ENCODE data around the gene TMC8. TPM values are rescaled to one million over a fixed set of nuclear protein-coding genes. Genes with fewer than 3 reads are reported as not detected.

The TMC8 gene
- polyA plus RNA-seq, 4 donors: 1.3 to 7.8 (median 4.9) TPM

DNA sequence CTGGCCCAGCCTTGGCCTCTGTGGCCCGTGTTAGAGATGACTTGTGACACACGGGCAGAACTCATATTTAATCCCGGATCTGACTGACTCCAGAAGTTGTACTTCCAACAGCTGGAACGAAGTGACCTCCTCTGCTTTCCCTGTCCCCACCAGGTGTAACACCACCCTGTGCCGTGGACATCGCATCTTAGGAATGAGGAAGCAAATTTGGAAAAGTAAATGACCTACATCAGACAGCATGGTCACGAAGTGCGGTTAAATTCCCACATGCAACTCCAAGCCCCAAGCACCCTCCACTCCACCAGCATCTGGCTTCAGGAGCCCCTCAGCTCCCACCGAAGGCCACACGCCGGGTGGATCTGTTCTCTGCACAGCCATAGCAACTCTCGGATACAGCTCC is 53.3 kb downstream of the TMC8 start:
- WGBS, 3 donors: 80 to 87% (median 84%) methylated on average over 12 of the region's 12 CpGs
- Histone ChIP-seq H3K4me3 (ENCODE audit: low read depth in 1 of 3, low read length in 3 of 3) (no peak overlapping the region), H3K4me1 (ENCODE audit: control insufficient read depth in 3 of 3, insufficient read depth in 2 of 3, low read depth in 1 of 3, low read length in 2 of 3) (peaks cover 0 to 12% (median 4%) of the 10 kb centered on the region in 3 donors), H3K27ac (ENCODE audit: low read depth in 1 of 3, low read length in 2 of 3) (peak overlapping the region in 1 of 3 donors; percentile 4), H3K27me3 (ENCODE audit: control insufficient read depth in 3 of 3, insufficient read depth in 3 of 3, low read length in 3 of 3) (no peaks in the 10 kb centered on the region), H3K36me3 (ENCODE audit: control insufficient read depth in 3 of 3, insufficient read depth in 2 of 3, low read depth in 1 of 3, low read length in 3 of 3) (peaks cover 0 to 36% (median 0%) of the 10 kb centered on the region in 3 donors), H3K9me3 (ENCODE audit: control insufficient read depth in 2 of 2, insufficient read depth in 1 of 2, low read depth in 1 of 2, low read length in 1 of 2) (peaks cover 0 to 3% of the 10 kb centered on the region in 2 donors)
- DNase-seq (no peak), FAIRE-seq (no peak)

DNA sequence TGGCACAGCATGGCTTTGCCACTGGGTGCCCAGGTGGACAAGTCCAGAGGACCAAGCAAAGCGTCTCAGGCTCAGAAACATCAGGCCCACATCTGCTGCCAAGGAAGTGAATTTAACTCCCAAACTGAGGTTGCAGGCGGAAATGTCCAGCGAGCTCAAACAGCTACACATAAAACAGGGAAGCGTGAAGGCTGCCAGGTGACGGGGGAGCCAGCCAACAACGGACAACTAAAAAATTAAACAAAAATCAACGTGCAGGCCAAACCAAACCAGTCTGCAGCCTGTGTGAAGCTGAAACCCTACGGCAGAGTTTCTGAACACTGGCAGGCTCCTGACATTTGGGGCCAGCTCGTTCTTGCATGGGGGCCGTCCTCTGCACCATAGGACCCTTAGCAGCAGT is 53.8 kb downstream of the TMC8 start:
- H3K9me3 ChIP-seq (ENCODE audit: control insufficient read depth in 2 of 2, insufficient read depth in 1 of 2, low read depth in 1 of 2, low read length in 1 of 2): peaks cover 0 to 3% of the 10 kb centered on the region in 2 donors
- H3K27me3 ChIP-seq (ENCODE audit: control insufficient read depth in 3 of 3, insufficient read depth in 3 of 3, low read length in 3 of 3): no peaks in the 10 kb centered on the region
- H3K4me1 ChIP-seq (ENCODE audit: control insufficient read depth in 3 of 3, insufficient read depth in 2 of 3, low read depth in 1 of 3, low read length in 2 of 3): peaks cover 0 to 12% (median 4%) of the 10 kb centered on the region in 3 donors
- H3K27ac ChIP-seq (ENCODE audit: low read depth in 1 of 3, low read length in 2 of 3): peak overlapping the region in 1 of 3 donors; percentile 4
- H3K36me3 ChIP-seq (ENCODE audit: control insufficient read depth in 3 of 3, insufficient read depth in 2 of 3, low read depth in 1 of 3, low read length in 3 of 3): peaks cover 0 to 32% (median 0%) of the 10 kb centered on the region in 3 donors
- 79 to 84% (median 79%) methylated on average over 10 of the region's 10 CpGs for WGBS, 3 donors
- FAIRE-seq (no peak), DNase-seq (no peak)
- no peak overlapping the region for H3K4me3 ChIP-seq (ENCODE audit: low read depth in 1 of 3, low read length in 3 of 3)

- DNase-seq (no peak), FAIRE-seq (no peak)
- WGBS, 3 donors: 76 to 95% (median 77%) methylated on average over 9 of the region's 9 CpGs
- Histone ChIP-seq H3K27me3 (ENCODE audit: control insufficient read depth in 3 of 3, insufficient read depth in 3 of 3, low read length in 3 of 3) (no peaks in the 10 kb centered on the region), H3K27ac (ENCODE audit: low read depth in 1 of 3, low read length in 2 of 3) (no peak overlapping the region), H3K36me3 (ENCODE audit: control insufficient read depth in 3 of 3, insufficient read depth in 2 of 3, low read depth in 1 of 3, low read length in 3 of 3) (peaks cover 0 to 30% (median 0%) of the 10 kb centered on the region in 3 donors), H3K4me3 (ENCODE audit: low read depth in 1 of 3, low read length in 3 of 3) (no peak overlapping the region), H3K9me3 (ENCODE audit: control insufficient read depth in 2 of 2, insufficient read depth in 1 of 2, low read depth in 1 of 2, low read length in 1 of 2) (peaks cover 0 to 3% of the 10 kb centered on the region in 2 donors), H3K4me1 (ENCODE audit: control insufficient read depth in 3 of 3, insufficient read depth in 2 of 3, low read depth in 1 of 3, low read length in 2 of 3) (peaks cover 0 to 12% (median 4%) of the 10 kb centered on the region in 3 donors)
These were observed 54.3 kb downstream of the TMC8 start for GRCh38 chr17:78184868-78185267.

DNA sequence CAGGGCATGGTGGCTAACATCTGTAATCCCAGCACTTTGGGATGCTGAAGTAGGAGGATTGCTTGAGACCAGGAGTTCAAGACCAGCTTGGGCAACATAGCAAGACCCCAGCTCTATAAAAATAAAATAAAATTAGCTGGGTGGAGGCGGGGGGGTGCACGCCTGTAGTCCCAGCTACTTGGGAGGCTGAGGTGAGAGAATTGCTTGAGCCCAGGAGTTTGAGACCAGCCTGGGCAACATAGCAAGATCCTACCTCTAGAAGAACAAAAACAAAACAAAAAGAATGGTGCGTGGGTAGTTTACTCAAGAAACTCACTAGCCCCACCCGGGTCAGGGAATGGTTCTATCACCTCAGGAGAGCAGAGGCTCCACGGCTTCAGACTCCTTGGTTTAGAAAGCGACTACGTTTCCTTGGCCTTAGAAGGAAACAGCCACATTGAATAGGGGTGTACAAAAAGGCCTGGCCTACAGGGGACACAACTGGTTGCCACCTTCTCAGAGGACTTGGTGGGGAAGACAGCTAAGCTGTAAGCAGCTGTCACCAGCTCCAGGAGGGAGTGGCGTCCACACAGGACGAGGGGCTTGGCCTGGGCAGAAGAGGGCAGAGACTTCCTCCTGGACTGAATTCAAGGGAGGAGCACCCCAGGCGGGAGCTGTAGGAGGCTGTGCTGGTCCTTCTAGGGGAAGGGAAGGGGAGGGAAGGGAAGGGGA is 55.6 kb downstream of the TMC8 start:
- no peaks in the 10 kb centered on the region for H3K27me3 ChIP-seq (ENCODE audit: control insufficient read depth in 3 of 3, insufficient read depth in 3 of 3, low read length in 3 of 3)
- peaks cover 0 to 9% (median 4%) of the 10 kb centered on the region in 3 donors for H3K4me1 ChIP-seq (ENCODE audit: control insufficient read depth in 3 of 3, insufficient read depth in 2 of 3, low read depth in 1 of 3, low read length in 2 of 3)
- peaks cover 0 to 39% (median 0%) of the 10 kb centered on the region in 3 donors for H3K36me3 ChIP-seq (ENCODE audit: control insufficient read depth in 3 of 3, insufficient read depth in 2 of 3, low read depth in 1 of 3, low read length in 3 of 3)
- H3K27ac ChIP-seq (ENCODE audit: low read depth in 1 of 3, low read length in 2 of 3): peak overlapping the region in 1 of 3 donors; percentile 65
- FAIRE-seq: no peak
- peak overlapping the region in 2 of 3 donors; percentile 22 to 57 for H3K4me3 ChIP-seq (ENCODE audit: low read depth in 1 of 3, low read length in 3 of 3)
- peaks cover 0 to 3% of the 10 kb centered on the region in 2 donors for H3K9me3 ChIP-seq (ENCODE audit: control insufficient read depth in 2 of 2, insufficient read depth in 1 of 2, low read depth in 1 of 2, low read length in 1 of 2)
- DNase-seq: peak; percentile 42 to 61
- WGBS, 3 donors: 30 to 47% (median 38%) methylated on average over 9 to 10 of the region's 10 CpGs

GRCh38 chr17:78186692-78187595 is 56.4 kb downstream of the TMC8 start, which contains the start of the genes AFMID and TK1:
TSS of gene AFMID (plus strand) at chr17:78187362. CDS start at chr17:78187371, 9 bp downstream.
TSS of gene TK1 (minus strand) at chr17:78187052. CDS start at chr17:78186994, 58 bp downstream.
- Histone ChIP-seq H3K27ac (ENCODE audit: low read depth in 1 of 3, low read length in 2 of 3) (peak within 1 kb of the TSS; percentile 53 to 92 (median 88)), H3K4me3 (ENCODE audit: low read depth in 1 of 3, low read length in 3 of 3) (peak within 1 kb of the TSS; percentile 22 to 57 (median 48)), H3K4me1 (ENCODE audit: control insufficient read depth in 3 of 3, insufficient read depth in 2 of 3, low read depth in 1 of 3, low read length in 2 of 3) (peaks cover 0 to 9% (median 4%) of the 10 kb centered on the region in 3 donors), H3K36me3 (ENCODE audit: control insufficient read depth in 3 of 3, insufficient read depth in 2 of 3, low read depth in 1 of 3, low read length in 3 of 3) (peaks cover 0 to 44% (median 0%) of the 10 kb centered on the region in 3 donors), H3K9me3 (ENCODE audit: control insufficient read depth in 2 of 2, insufficient read depth in 1 of 2, low read depth in 1 of 2, low read length in 1 of 2) (peaks cover 0 to 3% of the 10 kb centered on the region in 2 donors), H3K27me3 (ENCODE audit: control insufficient read depth in 3 of 3, insufficient read depth in 3 of 3, low read length in 3 of 3) (no peaks in the 10 kb centered on the region)
- no peak for FAIRE-seq
- WGBS, 3 donors: 1 to 4% (median 2%) methylated on average over 48 to 57 of the region's 57 CpGs
- peak; percentile 99 for DNase-seq

Other genes starting within 250 kb of the TMC8 start
- gene TNRC6C, start 172.1 kb upstream of the TMC8 start, polyA plus RNA-seq: 1 to 10 TPM in 3 of 4 donors, under 1 TPM in 1; 0.89 to 5.1 (median 2.3) TPM
- 10 to 100 TPM; 29.7 to 69.6 (median 50.5) TPM for gene TMC6, start 2.0 kb upstream of the TMC8 start, polyA plus RNA-seq
- 100 to 1,000 TPM in 1 of 4 donors, under 1 TPM in 1, not detected in 2; 0.19 to 228 TPM for gene C17orf99, start 15.6 kb downstream of the TMC8 start, polyA plus RNA-seq
- 100 to 1,000 TPM in 2 of 4 donors, 10 to 100 TPM in 2; 46.5 to 187 (median 120) TPM for gene SYNGR2, start 37.8 kb downstream of the TMC8 start, polyA plus RNA-seq
- gene TK1, start 56.3 kb downstream of the TMC8 start, polyA plus RNA-seq: 10 to 100 TPM in 3 of 4 donors, 1 to 10 TPM in 1; 6.9 to 60.6 (median 14.4) TPM
- gene AFMID, start 56.6 kb downstream of the TMC8 start, polyA plus RNA-seq: 10 to 100 TPM; 24.0 to 61.7 (median 38.7) TPM
- gene BIRC5, start 83.5 kb downstream of the TMC8 start, polyA plus RNA-seq: 10 to 100 TPM in 2 of 4 donors, 1 to 10 TPM in 2; 2.2 to 40.6 (median 8.5) TPM
- gene TMEM235, start 100.9 kb downstream of the TMC8 start, polyA plus RNA-seq: not detected
- gene SOCS3, start 229.3 kb downstream of the TMC8 start, polyA plus RNA-seq: 10 to 100 TPM in 2 of 4 donors, 1 to 10 TPM in 2; 3.4 to 67.3 (median 17.2) TPM
- gene PGS1, start 247.9 kb downstream of the TMC8 start, polyA plus RNA-seq: 10 to 100 TPM; 14.9 to 34.9 (median 20.5) TPM